Measurements from ENCODE around the gene RNF144B. TPM values are rescaled to one million over a fixed set of nuclear protein-coding genes. Genes with fewer than 3 reads are reported as not detected.

Gene RNF144B
- total RNA-seq, 1 experiment from 2014 or later: 2.3 TPM

- Histone ChIP-seq H3K56ac (ENCODE audit: insufficient read length, low read depth, low read length) (no peak overlapping the region), H2AFZ (ENCODE audit: low read length) (no peak overlapping the region), H4K20me1 (ENCODE audit: control insufficient read depth, insufficient read depth, insufficient read length) (no peaks in the 10 kb centered on the region), H3K14ac (ENCODE audit: insufficient read depth, low read length) (no peak overlapping the region), H3K23ac (ENCODE audit: insufficient read length, low read depth, low read length) (no peak overlapping the region), H3K9ac (ENCODE audit: extremely low read depth, insufficient read length, low read length) (no peak overlapping the region), H4K8ac (replicated peaks; ENCODE audit: insufficient read length, low read depth, low read length) (no peak overlapping the region), H2AK5ac (ENCODE audit: insufficient read length, low read length) (no peak overlapping the region), H3K27ac (ENCODE audit: insufficient read length, low read depth, low read length) (no peak overlapping the region), H3K9me3 (ENCODE audit: control insufficient read depth, low read depth, low read length) (no peaks in the 10 kb centered on the region), H2BK15ac (ENCODE audit: low read depth, low read length) (no peak overlapping the region), H4K91ac (ENCODE audit: insufficient read length, low read depth, low read length) (no peak overlapping the region), H3K4ac (ENCODE audit: low read depth, low read length) (no peak overlapping the region), H2BK12ac (ENCODE audit: insufficient read length, low read depth, low read length) (no peak overlapping the region), H3K23me2 (ENCODE audit: insufficient read length, low read depth, low read length, poor library complexity, severe bottlenecking) (no peaks in the 10 kb centered on the region), H2BK5ac (ENCODE audit: insufficient read length, low read length) (no peak overlapping the region), H3K4me2 (ENCODE audit: insufficient read depth, insufficient read length, low read length) (no peak overlapping the region), H3K79me1 (ENCODE audit: insufficient read depth, low read depth, low read length, poor library complexity, severe bottlenecking) (no peaks in the 10 kb centered on the region), H3K79me2 (ENCODE audit: insufficient read depth, low read length) (no peaks in the 10 kb centered on the region), H2BK20ac (ENCODE audit: low read depth, low read length, poor library complexity, severe bottlenecking) (no peak overlapping the region), H3K27me3 (ENCODE audit: insufficient read depth, low read length) (no peaks in the 10 kb centered on the region), H2BK120ac (ENCODE audit: low read depth, low read length, poor library complexity, severe bottlenecking) (no peak overlapping the region), H3K4me1 (ENCODE audit: insufficient read depth, low read length) (no peaks in the 10 kb centered on the region), H3K18ac (ENCODE audit: insufficient read length, low read depth, low read length) (no peak overlapping the region), H4K5ac (ENCODE audit: insufficient read length, low read depth, low read length) (no peak overlapping the region), H3T11ph (ENCODE audit: low read length) (no peak overlapping the region)
- peaks cover 15 to 16% of the 10 kb centered on the region in 2 experiments for H3K4me1 Mint-ChIP-seq
- no peak overlapping the region for H3K27ac Mint-ChIP-seq
- no peak for DNase-seq
- no peaks in the 10 kb centered on the region for H3K36me3 Mint-ChIP-seq (ENCODE audit: insufficient read depth in 1 of 3, low read depth in 3 of 3)
- TF ChIP-seq CTCF (conservative IDR thresholded peaks at IDR 0.05): no peak
- H3K27me3 Mint-ChIP-seq (ENCODE audit: low read depth): no peaks in the 10 kb centered on the region
- WGBS (ENCODE audit: extremely low coverage, insufficient read length, low lambda C conversion rate): no CpG with 5 or more reads among the region's 7 CpGs
- no peak overlapping the region for H3K4me3 Mint-ChIP-seq
- H3K9me3 Mint-ChIP-seq: no peaks in the 10 kb centered on the region; a peak in 1 of 5 replicates
Measured at GRCh38 chr6:18514180-18514579, 127.0 kb downstream of the RNF144B start.

Measured in H9 (cell line).